A549 (cell line): ENCODE results near the gene SHC1. TPM values are rescaled to one million over a fixed set of nuclear protein-coding genes. Genes with fewer than 3 reads are reported as not detected.

Experiments
- ATAC-seq, 2 experiments: fragments of 200-7000 bp in 1 of 2; fragments of >200 bp in 1 of 2; cut with Nextera tagmentation in 1 of 2; cut with Tn5 transposase in 1 of 2; 3 replicates each; pipeline versions ENCODE4 v1.8.0 to v1.9.1; 2018 to 2020; ENCODE audit warnings: mild to moderate bottlenecking in 1 of 2, moderate library complexity in 1 of 2
- CTCF ChIA-PET: fragments of 300-600 bp; sonication (Branson Sonifier 250); formaldehyde crosslinking; extraction: SDS; loops from one replicate; lab custom pipeline; 2021; ENCODE audit warnings: antibody characterized with exemption, inconsistent platforms; lab: Yijun Ruan, JAX
- POLR2A ChIA-PET: fragments of 350-600 bp; formaldehyde crosslinking; extraction: SDS; loops from one replicate; lab custom pipeline; 2021; ENCODE audit warnings: antibody characterized with exemption, inconsistent platforms; lab: Yijun Ruan, JAX
- DNase-seq, 2 experiments: peaks; one replicate each; pipeline versions ENCODE4 v3.0.0 to v3.0.0-alpha.2; 2011 to 2016; ENCODE audit warnings: low read depth in 1 of 2, low spot score in 1 of 2
- FAIRE-seq: peaks from 2 replicates; lab custom pipeline; 2011; peaks lifted over from hg19 to GRCh38; lab: Jason Lieb, UNC
- H3K27ac ChIP-seq, 2 experiments: fragments of >200 bp; sonication (Bioruptor Twin); formaldehyde crosslinking; 3 replicates each; pipeline ENCODE4 v1.5.1; 2016 to 2017
- H3K4me1 ChIP-seq: fragments of >200 bp; sonication (Bioruptor Twin); formaldehyde crosslinking; 3 replicates; pipeline ENCODE4 v1.6.1; 2016
- H3K4me2 ChIP-seq: fragments of >200 bp; sonication (Bioruptor Twin); formaldehyde crosslinking; 3 replicates; pipeline ENCODE4 v1.6.1; 2016
- H3K4me3 ChIP-seq: fragments of >200 bp; sonication (Bioruptor Twin); formaldehyde crosslinking; 3 replicates; pipeline ENCODE4 v1.5.1; 2016
- H3K9me3 ChIP-seq: fragments of >200 bp; sonication (Bioruptor Twin); formaldehyde crosslinking; 3 replicates; pipeline ENCODE4 v1.6.1; 2016
- CEBPB ChIP-seq, 2 experiments: fragments of >200 bp in 1 of 2; sonication (Bioruptor Twin) in 1 of 2; formaldehyde crosslinking in 1 of 2; IDR thresholded peaks; 2 replicates each; pipeline ENCODE4 v1.6.1; 2012 to 2016
- CHD4 ChIP-seq: fragments of 200-600 bp; sonication (generic); IDR thresholded peaks from 2 replicates; pipeline ENCODE4 v1.6.1; 2016; ENCODE audit warnings: antibody characterized with exemption, mild to moderate bottlenecking, borderline replicate concordance
- ESRRA ChIP-seq: fragments of 150-350 bp; IDR thresholded peaks from 2 replicates; pipeline ENCODE4 v1.6.1; 2014; ENCODE audit warnings: mild to moderate bottlenecking, low read length, borderline replicate concordance
- FOSL2 ChIP-seq, 2 experiments: fragments of 450-650 bp in 1 of 2; fragments of >200 bp in 1 of 2; sonication (Bioruptor Twin) in 1 of 2; formaldehyde crosslinking; IDR thresholded peaks; 2 replicates each; pipeline versions ENCODE4 v1.5.0 to v1.6.1; 2016 to 2020; ENCODE audit warnings: mild to moderate bottlenecking in 1 of 2, moderate library complexity in 1 of 2
- HEYL ChIP-seq: fragments of 250-450 bp; sonication (Bioruptor Pico); IDR thresholded peaks from 2 replicates; pipeline ENCODE4 v1.8.0; 2021; ENCODE audit warnings: mild to moderate bottlenecking, moderate library complexity
- MAZ ChIP-seq: fragments of 150-350 bp; IDR thresholded peaks from 2 replicates; pipeline ENCODE4 v1.6.1; 2014; ENCODE audit warnings: antibody characterized with exemption, low read depth, low read length, borderline replicate concordance
- MYC ChIP-seq: IDR thresholded peaks from 2 replicates; pipeline ENCODE4 v1.6.1; 2012; ENCODE audit warnings: mild to moderate bottlenecking, inconsistent platforms, low read length, improper control_type of control experiment, borderline replicate concordance
- NR3C1 ChIP-seq: fragments of >200 bp; sonication (Bioruptor Twin); formaldehyde crosslinking; IDR thresholded peaks from 3 replicates; pipeline ENCODE4 v1.6.1; 2017
- POLR2A ChIP-seq: IDR thresholded peaks from 2 replicates; pipeline ENCODE4 v1.6.1; 2012; ENCODE audit warnings: mild to moderate bottlenecking, low read length
- RARB ChIP-seq: fragments of 250-450 bp; sonication (Bioruptor Pico); IDR thresholded peaks from 2 replicates; pipeline ENCODE4 v1.8.0; 2021; ENCODE audit warnings: mild to moderate bottlenecking, moderate library complexity
- RNF2 ChIP-seq: fragments of 200-600 bp; sonication (generic); IDR thresholded peaks from 2 replicates; pipeline ENCODE4 v1.6.1; 2016; ENCODE audit warnings: low read depth, mild to moderate bottlenecking, antibody characterized with exemption, moderate library complexity, borderline replicate concordance
- TP53 ChIP-seq: fragments of 250-450 bp; sonication (Bioruptor Pico); IDR thresholded peaks from 2 replicates; pipeline ENCODE4 v1.5.0; 2021; ENCODE audit warnings: mild to moderate bottlenecking, moderate library complexity
- ZFP36 ChIP-seq: fragments of 450-650 bp; IDR thresholded peaks from 2 replicates; pipeline ENCODE4 v1.6.1; 2014; ENCODE audit warnings: borderline replicate concordance; ENCODE audit not compliant: partially characterized antibody
- WGBS: methylation state at CpG from one replicate; pipeline ENCODE4 v1.1.6; 2017; ENCODE audit errors: missing lambda C conversion rate; 5-methylcytosine and 5-hydroxymethylcytosine counted together
- polyA plus RNA-seq, 4 experiments: library from polyadenylated mRNA; depleted of rRNA in 3 of 4; stranded (reverse); fragments of >200 nt; fragmentation: RNase III in 1 of 4; extraction: RNeasy Plus Mini Kit Qiagen cat#74134 plus additional on column Dnase treatment in 1 of 4; gene quantifications; 2 replicates in 3 of 4; 3 replicates in 1 of 4; pipeline ENCODE4 v1.2.3, GENCODE V29; 2011 to 2017
- small RNA-seq, 6 experiments: library from RNA; depleted of rRNA; stranded (forward); fragments of <200 nt; gene quantifications; one replicate each; pipeline ENCODE3, GENCODE V24; 2012
- TF ChIP-seq, protein P1 (sequence below): fragments of >200 bp; sonication (Bioruptor Twin); formaldehyde crosslinking; IDR thresholded peaks from 3 replicates; pipeline ENCODE4 v1.6.1; 2016
- TF ChIP-seq, protein P2 (sequence below): fragments of 250-450 bp; sonication (Bioruptor Pico); IDR thresholded peaks from 2 replicates; pipeline ENCODE4 v1.5.0; 2021; ENCODE audit warnings: mild to moderate bottlenecking, moderate library complexity, borderline replicate concordance
- TF ChIP-seq, protein P3 (sequence below): fragments of 250-450 bp; sonication (Bioruptor Pico); IDR thresholded peaks from 2 replicates; pipeline ENCODE4 v1.5.0; 2020; ENCODE audit warnings: low read depth, mild to moderate bottlenecking, moderate library complexity

SHC1 gene
- polyA plus RNA-seq, 2 of the 4 experiments (the other 2 are of a cell fraction), result 118 to 174 TPM

DNA sequence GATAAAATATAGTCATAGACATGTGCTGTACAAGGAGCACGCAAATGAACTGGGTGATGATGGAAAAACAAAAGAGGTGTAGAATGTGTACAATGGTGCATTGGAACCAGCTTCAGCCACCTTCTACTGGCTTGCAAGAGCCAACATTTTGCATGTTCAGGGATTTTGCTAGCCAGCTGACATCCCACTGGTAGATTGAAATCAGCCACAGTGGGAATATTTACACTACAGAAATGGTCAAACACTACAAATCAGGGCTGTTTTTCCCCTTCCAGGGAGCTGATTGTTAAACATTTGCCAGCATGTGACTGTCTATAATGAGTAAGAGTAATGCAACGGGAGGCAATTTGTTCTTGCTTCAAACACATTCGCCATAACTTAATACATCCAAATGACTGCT is 57.3 kb downstream of the SHC1 start:
- WGBS, result 66% methylated on average over 3 of the region's 3 CpGs
- Histone ChIP-seq H3K4me2 (no peak overlapping the region), H3K4me1 (no peaks in the 10 kb centered on the region), H3K27ac (no peak overlapping the region), H3K9me3 (no peaks in the 10 kb centered on the region), H3K4me3 (no peak overlapping the region)
- no peak for TF ChIP-seq RNF2
- TF ChIP-seq, protein P1, sequence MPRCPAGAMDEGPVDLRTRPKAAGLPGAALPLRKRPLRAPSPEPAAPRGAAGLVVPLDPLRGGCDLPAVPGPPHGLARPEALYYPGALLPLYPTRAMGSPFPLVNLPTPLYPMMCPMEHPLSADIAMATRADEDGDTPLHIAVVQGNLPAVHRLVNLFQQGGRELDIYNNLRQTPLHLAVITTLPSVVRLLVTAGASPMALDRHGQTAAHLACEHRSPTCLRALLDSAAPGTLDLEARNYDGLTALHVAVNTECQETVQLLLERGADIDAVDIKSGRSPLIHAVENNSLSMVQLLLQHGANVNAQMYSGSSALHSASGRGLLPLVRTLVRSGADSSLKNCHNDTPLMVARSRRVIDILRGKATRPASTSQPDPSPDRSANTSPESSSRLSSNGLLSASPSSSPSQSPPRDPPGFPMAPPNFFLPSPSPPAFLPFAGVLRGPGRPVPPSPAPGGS, result no peak
- DNase-seq (no peak), FAIRE-seq (no peak), ATAC-seq (no peak)
- POLR2A ChIA-PET, result no interaction called here
- CTCF ChIA-PET, result interaction anchor here (0.8 to 2.8 kb wide), 7 partner anchors 9 to 380 kb away, joined by 3 to 14 read pairs (median 3); no protein-coding TSS in a partner anchor

DNA sequence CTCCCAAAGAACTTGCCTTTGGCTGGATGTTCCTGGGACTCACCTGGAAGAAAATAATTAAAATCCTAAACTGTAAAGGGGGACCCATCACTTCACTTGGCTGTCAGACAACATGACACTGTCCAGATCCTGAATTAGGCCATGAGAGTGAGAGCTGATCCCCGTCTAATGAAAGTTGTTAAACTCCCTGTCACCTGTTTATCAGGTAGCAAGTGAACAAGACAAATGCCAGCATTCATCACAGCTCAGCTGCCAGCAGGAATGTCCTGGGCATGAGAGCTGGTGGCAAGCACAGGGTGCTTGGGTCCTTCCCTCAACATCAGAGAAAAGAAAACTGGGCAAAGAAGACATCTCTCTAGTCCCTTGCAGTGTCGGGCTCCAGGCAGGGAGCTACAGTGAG is 57.8 kb downstream of the SHC1 start:
- H3K27ac ChIP-seq, result no peak overlapping the region
- WGBS, result 47% methylated on average over 2 of the region's 2 CpGs
- FAIRE-seq (no peak), ATAC-seq (no peak), DNase-seq (no peak)
- H3K4me1 ChIP-seq, result no peaks in the 10 kb centered on the region
- no peak for TF ChIP-seq ZFP36
- TF ChIP-seq ESRRA, result no peak
- no peak for TF ChIP-seq NR3C1
- no peak for TF ChIP-seq MYC
- TF ChIP-seq FOSL2 (IDR thresholded peaks at IDR 0.05), result no peak
- TF ChIP-seq FOSL2 (CRISPR knock-in tag; IDR thresholded peaks at IDR 0.05), result no peak
- TF ChIP-seq CHD4, result no peak
- no peak for TF ChIP-seq POLR2A
- TF ChIP-seq, protein P2, sequence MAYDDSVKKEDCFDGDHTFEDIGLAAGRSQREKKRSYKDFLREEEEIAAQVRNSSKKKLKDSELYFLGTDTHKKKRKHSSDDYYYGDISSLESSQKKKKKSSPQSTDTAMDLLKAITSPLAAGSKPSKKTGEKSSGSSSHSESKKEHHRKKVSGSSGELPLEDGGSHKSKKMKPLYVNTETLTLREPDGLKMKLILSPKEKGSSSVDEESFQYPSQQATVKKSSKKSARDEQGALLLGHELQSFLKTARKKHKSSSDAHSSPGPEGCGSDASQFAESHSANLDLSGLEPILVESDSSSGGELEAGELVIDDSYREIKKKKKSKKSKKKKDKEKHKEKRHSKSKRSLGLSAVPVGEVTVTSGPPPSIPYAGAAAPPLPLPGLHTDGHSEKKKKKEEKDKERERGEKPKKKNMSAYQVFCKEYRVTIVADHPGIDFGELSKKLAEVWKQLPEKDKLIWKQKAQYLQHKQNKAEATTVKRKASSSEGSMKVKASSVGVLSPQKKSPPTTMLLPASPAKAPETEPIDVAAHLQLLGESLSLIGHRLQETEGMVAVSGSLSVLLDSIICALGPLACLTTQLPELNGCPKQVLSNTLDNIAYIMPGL (CRISPR knock-in tag), result no peak
- no peak for TF ChIP-seq MAZ
- TF ChIP-seq RNF2, result no peak
- TF ChIP-seq CEBPB (IDR thresholded peaks at IDR 0.05), result no peak
- TF ChIP-seq, protein P3, sequence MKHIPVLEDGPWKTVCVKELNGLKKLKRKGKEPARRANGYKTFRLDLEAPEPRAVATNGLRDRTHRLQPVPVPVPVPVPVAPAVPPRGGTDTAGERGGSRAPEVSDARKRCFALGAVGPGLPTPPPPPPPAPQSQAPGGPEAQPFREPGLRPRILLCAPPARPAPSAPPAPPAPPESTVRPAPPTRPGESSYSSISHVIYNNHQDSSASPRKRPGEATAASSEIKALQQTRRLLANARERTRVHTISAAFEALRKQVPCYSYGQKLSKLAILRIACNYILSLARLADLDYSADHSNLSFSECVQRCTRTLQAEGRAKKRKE (CRISPR knock-in tag), result no peak
- no peak for TF ChIP-seq RARB
- TF ChIP-seq TP53 (CRISPR knock-in tag), result no peak
- no peak for TF ChIP-seq HEYL (CRISPR knock-in tag)
- ChIA-PET CTCF (interaction anchor here (0.8 to 2.8 kb wide), 5 partner anchors 9 to 379 kb away, joined by 3 to 14 read pairs (median 3); no protein-coding TSS in a partner anchor), POLR2A (no interaction called here)
- H3K4me3 ChIP-seq, result no peak overlapping the region
- no peak overlapping the region for H3K4me2 ChIP-seq
- no peaks in the 10 kb centered on the region for H3K9me3 ChIP-seq

Small RNAs within 50 kb of the gene (small RNA-seq; reads per million reads assigned to genes)
- gene MIR4258, result 0 reads per million in 6 experiments
- 0 reads per million in 6 experiments for gene RF00017

Other genes with a start within 250 kb of the SHC1 start
- 0.03 and 0.08 TPM in 2 replicates for gene KCNN3, start 100.5 kb downstream of the SHC1 start, polyA plus RNA-seq (2011; rRNA removed)
- 0.01 to 0.04 TPM in 2 of 3 replicates, not detected in the other for gene KCNN3, start 100.5 kb downstream of the SHC1 start, polyA plus RNA-seq (2017; fragmentation: RNase III; extraction: RNeasy Plus Mini Kit Qiagen cat#74134 plus additional on column Dnase treatment)
- 31.4 and 35.7 TPM in 2 replicates for gene PMVK, start 34.0 kb downstream of the SHC1 start, polyA plus RNA-seq (2011; rRNA removed)
- 52.0 to 57.3 TPM (median 53.0 TPM) in 3 replicates for gene PMVK, start 34.0 kb downstream of the SHC1 start, polyA plus RNA-seq (2017; fragmentation: RNase III; extraction: RNeasy Plus Mini Kit Qiagen cat#74134 plus additional on column Dnase treatment)
- gene PBXIP1, start 14.6 kb downstream of the SHC1 start, polyA plus RNA-seq (2011; rRNA removed), result 15.0 and 16.8 TPM in 2 replicates
- gene PBXIP1, start 14.6 kb downstream of the SHC1 start, polyA plus RNA-seq (2017; fragmentation: RNase III; extraction: RNeasy Plus Mini Kit Qiagen cat#74134 plus additional on column Dnase treatment), result 13.9 to 22.4 TPM (median 20.8 TPM) in 3 replicates
- 24.6 and 25.8 TPM in 2 replicates for gene PYGO2, start 9.0 kb downstream of the SHC1 start, polyA plus RNA-seq (2011; rRNA removed)
- 15.7 to 18.9 TPM (median 18.3 TPM) in 3 replicates for gene PYGO2, start 9.0 kb downstream of the SHC1 start, polyA plus RNA-seq (2017; fragmentation: RNase III; extraction: RNeasy Plus Mini Kit Qiagen cat#74134 plus additional on column Dnase treatment)
- gene CKS1B, start 3.9 kb upstream of the SHC1 start, polyA plus RNA-seq (2011; rRNA removed), result 725 and 787 TPM in 2 replicates
- gene CKS1B, start 3.9 kb upstream of the SHC1 start, polyA plus RNA-seq (2017; fragmentation: RNase III; extraction: RNeasy Plus Mini Kit Qiagen cat#74134 plus additional on column Dnase treatment), result 345 to 366 TPM (median 356 TPM) in 3 replicates
- 43.5 and 57.1 TPM in 2 replicates for gene FLAD1, start 12.6 kb upstream of the SHC1 start, polyA plus RNA-seq (2011; rRNA removed)
- 34.1 to 38.2 TPM (median 36.0 TPM) in 3 replicates for gene FLAD1, start 12.6 kb upstream of the SHC1 start, polyA plus RNA-seq (2017; fragmentation: RNase III; extraction: RNeasy Plus Mini Kit Qiagen cat#74134 plus additional on column Dnase treatment)
- gene LENEP, start 22.8 kb upstream of the SHC1 start, polyA plus RNA-seq (2011; rRNA removed), result 0.32 TPM in 1 of 2 replicates, not detected in the other
- gene LENEP, start 22.8 kb upstream of the SHC1 start, polyA plus RNA-seq (2017; fragmentation: RNase III; extraction: RNeasy Plus Mini Kit Qiagen cat#74134 plus additional on column Dnase treatment), result not detected in 3 replicates
- 20.5 and 20.8 TPM in 2 replicates for gene ZBTB7B, start 32.1 kb upstream of the SHC1 start, polyA plus RNA-seq (2011; rRNA removed)
- gene ZBTB7B, start 32.1 kb upstream of the SHC1 start, polyA plus RNA-seq (2017; fragmentation: RNase III; extraction: RNeasy Plus Mini Kit Qiagen cat#74134 plus additional on column Dnase treatment), result 24.7 to 30.7 TPM (median 29.0 TPM) in 3 replicates
- 1.0 and 1.5 TPM in 2 replicates for gene DCST2, start 63.0 kb upstream of the SHC1 start, polyA plus RNA-seq (2011; rRNA removed)
- gene DCST2, start 63.0 kb upstream of the SHC1 start, polyA plus RNA-seq (2017; fragmentation: RNase III; extraction: RNeasy Plus Mini Kit Qiagen cat#74134 plus additional on column Dnase treatment), result 0.23 to 0.46 TPM (median 0.43 TPM) in 3 replicates
- gene DCST1, start 63.1 kb upstream of the SHC1 start, polyA plus RNA-seq (2011; rRNA removed), result 0.06 TPM in 1 of 2 replicates, not detected in the other
- not detected in 3 replicates for gene DCST1, start 63.1 kb upstream of the SHC1 start, polyA plus RNA-seq (2017; fragmentation: RNase III; extraction: RNeasy Plus Mini Kit Qiagen cat#74134 plus additional on column Dnase treatment)
- 25.6 and 33.6 TPM in 2 replicates for gene ADAM15, start 80.6 kb upstream of the SHC1 start, polyA plus RNA-seq (2011; rRNA removed)
- gene ADAM15, start 80.6 kb upstream of the SHC1 start, polyA plus RNA-seq (2017; fragmentation: RNase III; extraction: RNeasy Plus Mini Kit Qiagen cat#74134 plus additional on column Dnase treatment), result 33.0 to 35.2 TPM (median 34.2 TPM) in 3 replicates
- 3.1 and 4.9 TPM in 2 replicates for gene EFNA4, start 93.0 kb upstream of the SHC1 start, polyA plus RNA-seq (2011; rRNA removed)
- 6.1 to 8.7 TPM (median 7.5 TPM) in 3 replicates for gene EFNA4, start 93.0 kb upstream of the SHC1 start, polyA plus RNA-seq (2017; fragmentation: RNase III; extraction: RNeasy Plus Mini Kit Qiagen cat#74134 plus additional on column Dnase treatment)
- 1.9 and 2.6 TPM in 2 replicates for gene EFNA3, start 108.1 kb upstream of the SHC1 start, polyA plus RNA-seq (2011; rRNA removed)
- gene EFNA3, start 108.1 kb upstream of the SHC1 start, polyA plus RNA-seq (2017; fragmentation: RNase III; extraction: RNeasy Plus Mini Kit Qiagen cat#74134 plus additional on column Dnase treatment), result 2.0 to 3.2 TPM (median 2.7 TPM) in 3 replicates
- gene EFNA1, start 157.1 kb upstream of the SHC1 start, polyA plus RNA-seq (2011; rRNA removed), result 38.9 and 64.6 TPM in 2 replicates
- gene EFNA1, start 157.1 kb upstream of the SHC1 start, polyA plus RNA-seq (2017; fragmentation: RNase III; extraction: RNeasy Plus Mini Kit Qiagen cat#74134 plus additional on column Dnase treatment), result 19.1 to 25.4 TPM (median 25.1 TPM) in 3 replicates
- gene SLC50A1, start 165.1 kb upstream of the SHC1 start, polyA plus RNA-seq (2011; rRNA removed), result 39.3 and 39.4 TPM in 2 replicates
- 28.2 to 30.7 TPM (median 28.9 TPM) in 3 replicates for gene SLC50A1, start 165.1 kb upstream of the SHC1 start, polyA plus RNA-seq (2017; fragmentation: RNase III; extraction: RNeasy Plus Mini Kit Qiagen cat#74134 plus additional on column Dnase treatment)
- 22.8 and 33.7 TPM in 2 replicates for gene DPM3, start 169.8 kb upstream of the SHC1 start, polyA plus RNA-seq (2011; rRNA removed)
- gene DPM3, start 169.8 kb upstream of the SHC1 start, polyA plus RNA-seq (2017; fragmentation: RNase III; extraction: RNeasy Plus Mini Kit Qiagen cat#74134 plus additional on column Dnase treatment), result 67.5 to 83.0 TPM (median 80.3 TPM) in 3 replicates
- 154 and 227 TPM in 2 replicates for gene KRTCAP2, start 202.6 kb upstream of the SHC1 start, polyA plus RNA-seq (2011; rRNA removed)
- 216 to 218 TPM (median 217 TPM) in 3 replicates for gene KRTCAP2, start 202.6 kb upstream of the SHC1 start, polyA plus RNA-seq (2017; fragmentation: RNase III; extraction: RNeasy Plus Mini Kit Qiagen cat#74134 plus additional on column Dnase treatment)
- 1.1 and 1.5 TPM in 2 replicates for gene TRIM46, start 203.1 kb upstream of the SHC1 start, polyA plus RNA-seq (2011; rRNA removed)
- 1.7 to 2.8 TPM (median 2.7 TPM) in 3 replicates for gene TRIM46, start 203.1 kb upstream of the SHC1 start, polyA plus RNA-seq (2017; fragmentation: RNase III; extraction: RNeasy Plus Mini Kit Qiagen cat#74134 plus additional on column Dnase treatment)
- 13.8 and 16.2 TPM in 2 replicates for gene THBS3, start 237.2 kb upstream of the SHC1 start, polyA plus RNA-seq (2011; rRNA removed)
- gene THBS3, start 237.2 kb upstream of the SHC1 start, polyA plus RNA-seq (2017; fragmentation: RNase III; extraction: RNeasy Plus Mini Kit Qiagen cat#74134 plus additional on column Dnase treatment), result 8.9 to 14.2 TPM (median 12.1 TPM) in 3 replicates
- gene MTX1, start 237.9 kb upstream of the SHC1 start, polyA plus RNA-seq (2011; rRNA removed), result 53.4 and 73.9 TPM in 2 replicates
- gene MTX1, start 237.9 kb upstream of the SHC1 start, polyA plus RNA-seq (2017; fragmentation: RNase III; extraction: RNeasy Plus Mini Kit Qiagen cat#74134 plus additional on column Dnase treatment), result 64.5 to 67.2 TPM (median 67.1 TPM) in 3 replicates